ENCODE data around the gene ZBTB7C.
"Not testable (repeated sequence)": the region's sequence is repeated elsewhere in the genome, so short reads cannot be mapped to it uniquely, and the experiment has no call there.

Gene ZBTB7C

DNA sequence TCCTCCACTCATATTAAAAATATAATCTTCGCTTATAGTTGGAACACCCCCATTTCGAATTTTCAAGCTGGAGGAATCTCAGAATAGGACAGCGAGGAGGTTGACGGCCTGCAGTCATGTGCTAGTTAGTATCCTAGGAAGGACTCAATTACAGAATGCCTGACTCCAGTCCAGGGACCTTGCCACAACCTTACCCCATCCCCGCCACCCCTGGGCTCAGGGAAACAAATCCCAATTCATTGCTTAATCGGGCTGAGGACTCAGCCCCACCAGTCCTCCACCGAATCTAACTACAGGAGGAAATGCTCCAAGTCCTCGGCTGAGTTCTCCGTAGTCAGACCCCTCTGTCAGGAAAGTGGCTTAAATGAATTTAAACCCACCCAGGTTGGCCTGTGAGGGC lies 31.7 kb upstream of the ZBTB7C start:
- no peak for TF ChIP-seq FOXM1 (IDR thresholded peaks at IDR 0.05; ENCODE audit: borderline replicate concordance)
- no peak for TF ChIP-seq SP1 (IDR thresholded peaks at IDR 0.05)
- TF ChIP-seq BHLHE40 (IDR thresholded peaks at IDR 0.05; ENCODE audit: borderline replicate concordance) = no peak
- no peak for TF ChIP-seq TARDBP (IDR thresholded peaks at IDR 0.05)
- no peak for TF ChIP-seq NFRKB (IDR thresholded peaks at IDR 0.05)
- no peak for TF ChIP-seq SUZ12 (IDR thresholded peaks at IDR 0.05)
- no peak for TF ChIP-seq ZNF384 (IDR thresholded peaks at IDR 0.05)
- TF ChIP-seq ARNT (IDR thresholded peaks at IDR 0.05) = no peak
- TF ChIP-seq FOXA1 (IDR thresholded peaks at IDR 0.05) = no peak
- no peak for TF ChIP-seq CTBP1 (IDR thresholded peaks at IDR 0.05; ENCODE audit: borderline replicate concordance)
- no peak for TF ChIP-seq L3MBTL2 (conservative IDR thresholded peaks at IDR 0.05)
- no peak for TF ChIP-seq ELF4 (IDR thresholded peaks at IDR 0.05)
- TF ChIP-seq FOXK2 (IDR thresholded peaks at IDR 0.05) = no peak
- TF ChIP-seq LEF1 (IDR thresholded peaks at IDR 0.05; ENCODE audit: borderline replicate concordance) = no peak
- no peak for TF ChIP-seq HDGF (IDR thresholded peaks at IDR 0.05; ENCODE audit: borderline replicate concordance)
- CTCF ChIA-PET = no interaction called here
- POLR2A ChIA-PET = no interaction called here
- DNase-seq (ENCODE audit: extremely low spot score) = no peak

- ChIA-PET CTCF (interaction anchor here (2.4 kb wide), 1 partner anchor 8 kb away, joined by 10 read pairs; no protein-coding TSS in a partner anchor), POLR2A (no interaction called here)
- no peak for DNase-seq (ENCODE audit: extremely low spot score)
- TF ChIP-seq ZNF384 (IDR thresholded peaks at IDR 0.05) = no peak
- TF ChIP-seq CTBP1 (IDR thresholded peaks at IDR 0.05; ENCODE audit: borderline replicate concordance) = no peak
- no peak for TF ChIP-seq FOXK2 (IDR thresholded peaks at IDR 0.05)
- no peak for TF ChIP-seq TARDBP (IDR thresholded peaks at IDR 0.05)
- no peak for TF ChIP-seq ARNT (IDR thresholded peaks at IDR 0.05)
- TF ChIP-seq PKNOX1 (IDR thresholded peaks at IDR 0.05) = no peak
- TF ChIP-seq SUZ12 (IDR thresholded peaks at IDR 0.05) = no peak
- TF ChIP-seq LEF1 (IDR thresholded peaks at IDR 0.05; ENCODE audit: borderline replicate concordance) = no peak
- no peak for TF ChIP-seq SP1 (IDR thresholded peaks at IDR 0.05)
- no peak for TF ChIP-seq NFRKB (IDR thresholded peaks at IDR 0.05)
- TF ChIP-seq ELF4 (IDR thresholded peaks at IDR 0.05) = no peak
- no peak for TF ChIP-seq BHLHE40 (IDR thresholded peaks at IDR 0.05; ENCODE audit: borderline replicate concordance)
- no peak for TF ChIP-seq FOXM1 (IDR thresholded peaks at IDR 0.05; ENCODE audit: borderline replicate concordance)
- TF ChIP-seq L3MBTL2 (conservative IDR thresholded peaks at IDR 0.05) = no peak
- TF ChIP-seq FOXA1 (IDR thresholded peaks at IDR 0.05) = no peak
- TF ChIP-seq HDGF (IDR thresholded peaks at IDR 0.05; ENCODE audit: borderline replicate concordance) = no peak
Measured at GRCh38 chr18:48436907-48437306, 27.7 kb upstream of the ZBTB7C start.

DNA sequence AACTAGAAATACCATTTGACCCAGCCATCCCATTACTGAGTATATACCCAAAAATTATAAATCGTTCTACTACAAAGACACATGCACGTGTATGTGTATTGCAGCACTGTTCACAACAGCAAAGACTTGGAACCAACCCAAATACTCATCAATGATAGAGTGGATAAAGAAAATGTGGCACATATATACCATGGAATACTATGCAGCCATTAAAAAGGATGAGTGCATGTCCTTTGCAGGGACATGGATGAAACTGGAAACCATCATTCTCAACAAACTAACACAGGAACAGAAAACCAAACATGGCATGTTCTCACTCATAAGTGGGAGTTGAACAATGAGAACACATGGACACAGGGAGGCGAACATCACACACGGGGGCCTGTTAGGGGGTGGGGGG lies 25.2 kb upstream of the ZBTB7C start:
- CTCF ChIA-PET; DNase-seq (ENCODE audit: extremely low spot score); POLR2A ChIA-PET: not testable (repeated sequence)

DNA sequence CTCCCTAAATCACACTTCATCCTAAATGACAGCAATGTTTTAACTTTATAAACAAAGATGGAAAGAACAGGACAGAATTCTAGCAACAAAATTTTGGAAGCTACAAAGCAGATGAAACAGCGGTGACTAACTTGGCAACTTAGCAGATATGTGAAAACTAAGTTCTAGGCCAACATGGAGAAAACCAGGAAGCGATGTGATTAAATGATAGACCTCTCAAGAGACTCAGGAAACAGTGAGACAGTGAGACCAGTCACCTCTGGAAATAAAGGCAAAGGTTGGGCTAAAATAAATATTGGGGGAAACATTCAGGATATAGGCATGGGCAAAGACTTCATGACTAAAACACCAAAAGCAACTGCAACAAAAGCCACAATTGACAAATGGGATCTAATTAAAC lies 24.4 kb upstream of the ZBTB7C start:
- TF ChIP-seq FOXA1 (IDR thresholded peaks at IDR 0.05) (no peak), NFRKB (IDR thresholded peaks at IDR 0.05) (no peak), BHLHE40 (IDR thresholded peaks at IDR 0.05; ENCODE audit: borderline replicate concordance) (no peak), PKNOX1 (IDR thresholded peaks at IDR 0.05) (no peak), ARNT (IDR thresholded peaks at IDR 0.05) (no peak), FOXM1 (IDR thresholded peaks at IDR 0.05; ENCODE audit: borderline replicate concordance) (no peak), LEF1 (IDR thresholded peaks at IDR 0.05; ENCODE audit: borderline replicate concordance) (no peak), L3MBTL2 (conservative IDR thresholded peaks at IDR 0.05) (no peak), HDGF (IDR thresholded peaks at IDR 0.05; ENCODE audit: borderline replicate concordance) (no peak), FOXK2 (IDR thresholded peaks at IDR 0.05) (no peak), SUZ12 (IDR thresholded peaks at IDR 0.05) (no peak), ZNF384 (IDR thresholded peaks at IDR 0.05) (no peak), ELF4 (IDR thresholded peaks at IDR 0.05) (no peak), CTBP1 (IDR thresholded peaks at IDR 0.05; ENCODE audit: borderline replicate concordance) (no peak)
- CTCF ChIA-PET = no interaction called here
- POLR2A ChIA-PET = no interaction called here
- DNase-seq (ENCODE audit: extremely low spot score) = no peak

GRCh38 chr18:48430150-48430549 lies 21.0 kb upstream of the ZBTB7C start:
- DNase-seq (ENCODE audit: extremely low spot score) = no peak
- ChIA-PET POLR2A (no interaction called here), CTCF (interaction anchor here (1.6 kb wide), 1 partner anchor 15 kb away, joined by 5 read pairs; no protein-coding TSS in a partner anchor)
- TF ChIP-seq FOXA1 (IDR thresholded peaks at IDR 0.05) = no peak
- TF ChIP-seq NFRKB (IDR thresholded peaks at IDR 0.05) = no peak
- no peak for TF ChIP-seq TARDBP (IDR thresholded peaks at IDR 0.05)
- TF ChIP-seq SP1 (IDR thresholded peaks at IDR 0.05) = no peak

GRCh38 chr18:48428475-48429177 lies 19.4 kb upstream of the ZBTB7C start:
- DNase-seq (ENCODE audit: extremely low spot score) = no peak
- TF ChIP-seq SUZ12 (IDR thresholded peaks at IDR 0.05) (no peak), CTBP1 (IDR thresholded peaks at IDR 0.05; ENCODE audit: borderline replicate concordance) (no peak), LEF1 (IDR thresholded peaks at IDR 0.05; ENCODE audit: borderline replicate concordance) (no peak), FOXA1 (IDR thresholded peaks at IDR 0.05) (no peak), FOXK2 (IDR thresholded peaks at IDR 0.05) (no peak), FOXM1 (IDR thresholded peaks at IDR 0.05; ENCODE audit: borderline replicate concordance) (no peak), TARDBP (IDR thresholded peaks at IDR 0.05) (no peak), ZNF384 (IDR thresholded peaks at IDR 0.05) (no peak), NFRKB (IDR thresholded peaks at IDR 0.05) (no peak)
- CTCF ChIA-PET = interaction anchor here (1.0 kb wide), 1 partner anchor 17 kb away, joined by 4 read pairs; no protein-coding TSS in a partner anchor
- POLR2A ChIA-PET = no interaction called here

DNA sequence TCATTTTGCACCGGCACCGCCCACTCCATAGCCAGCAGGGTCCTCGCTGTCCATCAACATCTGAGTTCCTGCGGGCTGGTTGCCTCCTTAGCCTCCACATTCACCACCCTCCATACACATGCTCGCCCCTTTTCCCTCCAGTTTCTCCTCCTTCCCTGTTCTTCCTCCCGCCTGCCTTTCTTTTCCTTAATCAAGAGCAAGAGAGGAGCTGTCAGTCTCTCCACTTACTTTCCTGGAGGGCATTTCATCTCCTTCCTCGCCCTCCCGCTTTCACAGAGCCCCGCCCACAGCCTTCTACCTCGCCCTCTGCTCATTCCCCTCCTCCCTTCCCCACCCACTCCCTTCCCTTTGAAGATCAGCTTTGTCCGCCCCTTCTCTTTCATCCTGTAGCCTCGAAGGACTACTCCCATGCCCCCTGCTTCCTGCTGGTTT lies 13.8 kb upstream of the ZBTB7C start:
- TF ChIP-seq PKNOX1 (IDR thresholded peaks at IDR 0.05) = peak; percentile 88
- peak; percentile 64 for TF ChIP-seq L3MBTL2 (conservative IDR thresholded peaks at IDR 0.05)
- no peak for TF ChIP-seq ZNF384 (IDR thresholded peaks at IDR 0.05)
- ChIA-PET CTCF (interaction anchor here (0.6 kb wide), 1 partner anchor 22 kb away, joined by 3 read pairs; no protein-coding TSS in a partner anchor), POLR2A (no interaction called here)
- DNase-seq (ENCODE audit: extremely low spot score) = peak; percentile 12
